IPS-18a (cell line): Measurements from ENCODE around the gene MUCL3.
"Not testable (repeated sequence)": the region's sequence is repeated elsewhere in the genome, so short reads cannot be mapped to it uniquely, and the experiment has no call there.

ENCODE experiments used
- H3K27ac ChIP-seq: one replicate; pipeline ENCODE4 v1.5.1; 2013; ENCODE audit warnings: low read length
- H3K27me3 ChIP-seq: one replicate; pipeline ENCODE4 v1.6.1; 2013; ENCODE audit warnings: mild to moderate bottlenecking, low read length; ENCODE audit not compliant: control insufficient read depth, insufficient read depth
- H3K36me3 ChIP-seq: one replicate; pipeline ENCODE4 v1.6.1; 2013; ENCODE audit warnings: low read depth, low read length; ENCODE audit not compliant: control insufficient read depth
- H3K4me1 ChIP-seq: one replicate; pipeline ENCODE4 v1.6.1; 2013; ENCODE audit warnings: low read depth, low read length; ENCODE audit not compliant: control insufficient read depth
- H3K4me3 ChIP-seq: one replicate; pipeline ENCODE4 v1.5.1; 2013; ENCODE audit warnings: low read length
- H3K9ac ChIP-seq: one replicate; pipeline ENCODE4 v1.6.1; 2013; ENCODE audit warnings: mild to moderate bottlenecking, low read length, moderate library complexity
- H3K9me3 ChIP-seq: one replicate; pipeline ENCODE4 v1.6.1; 2013; ENCODE audit warnings: low read depth, low read length; ENCODE audit not compliant: control insufficient read depth

MUCL3 gene

GRCh38 chr6:30988209-30988825, 47.5 kb downstream of the MUCL3 start:
- Histone ChIP-seq H3K27me3 (no peaks in the 10 kb centered on the region), H3K4me3 (no peak overlapping the region), H3K27ac (no peak overlapping the region), H3K4me1 (no peaks in the 10 kb centered on the region), H3K9ac (no peak overlapping the region), H3K36me3 (no peaks in the 10 kb centered on the region), H3K9me3 (no peaks in the 10 kb centered on the region)

GRCh38 chr6:30990422-30991086, 49.8 kb downstream of the MUCL3 start:
- Histone ChIP-seq H3K9ac (no peak overlapping the region), H3K27ac (no peak overlapping the region), H3K4me1 (no peaks in the 10 kb centered on the region), H3K9me3 (no peaks in the 10 kb centered on the region), H3K4me3 (no peak overlapping the region), H3K27me3 (no peaks in the 10 kb centered on the region), H3K36me3 (no peaks in the 10 kb centered on the region)

- no peaks in the 10 kb centered on the region for H3K27me3 ChIP-seq
- no peaks in the 10 kb centered on the region for H3K36me3 ChIP-seq
- no peak overlapping the region for H3K27ac ChIP-seq
- no peak overlapping the region for H3K9ac ChIP-seq
- H3K9me3 ChIP-seq = no peaks in the 10 kb centered on the region
- H3K4me1 ChIP-seq = no peaks in the 10 kb centered on the region
- H3K4me3 ChIP-seq = no peak overlapping the region
These were observed 51.1 kb downstream of the MUCL3 start for GRCh38 chr6:30991891-30992290.

- Histone ChIP-seq H3K27me3 (no peaks in the 10 kb centered on the region), H3K4me3 (no peak overlapping the region), H3K9me3 (no peaks in the 10 kb centered on the region), H3K4me1 (no peaks in the 10 kb centered on the region), H3K27ac (no peak overlapping the region), H3K9ac (no peak overlapping the region), H3K36me3 (no peaks in the 10 kb centered on the region)
These were observed 56.5 kb downstream of the MUCL3 start for GRCh38 chr6:30997301-30997700.

GRCh38 chr6:30998785-30999184, 58.0 kb downstream of the MUCL3 start:
- no peak overlapping the region for H3K4me3 ChIP-seq
- H3K36me3 ChIP-seq = no peaks in the 10 kb centered on the region
- no peaks in the 10 kb centered on the region for H3K9me3 ChIP-seq
- H3K9ac ChIP-seq = no peak overlapping the region
- no peak overlapping the region for H3K27ac ChIP-seq
- H3K27me3 ChIP-seq = no peaks in the 10 kb centered on the region
- no peaks in the 10 kb centered on the region for H3K4me1 ChIP-seq

GRCh38 chr6:31000067-31000860, 59.5 kb downstream of the MUCL3 start:
- not testable (repeated sequence) for H3K27me3 ChIP-seq, H3K36me3 ChIP-seq, H3K4me3 ChIP-seq, H3K9me3 ChIP-seq, H3K4me1 ChIP-seq, H3K9ac ChIP-seq, H3K27ac ChIP-seq

- no peak overlapping the region for H3K4me3 ChIP-seq
- no peaks in the 10 kb centered on the region for H3K36me3 ChIP-seq
- no peaks in the 10 kb centered on the region for H3K9me3 ChIP-seq
- no peaks in the 10 kb centered on the region for H3K27me3 ChIP-seq
- H3K9ac ChIP-seq = no peak overlapping the region
- no peaks in the 10 kb centered on the region for H3K4me1 ChIP-seq
- no peak overlapping the region for H3K27ac ChIP-seq
These were observed 60.6 kb downstream of the MUCL3 start for GRCh38 chr6:31001281-31001888.

- Histone ChIP-seq H3K4me3 (no peak overlapping the region), H3K27ac (no peak overlapping the region), H3K27me3 (no peaks in the 10 kb centered on the region)
These were observed 61.7 kb downstream of the MUCL3 start for GRCh38 chr6:31002471-31002870.

More at GRCh38 chr6:31002471-31002870, 61.7 kb downstream of the MUCL3 start:
- no peaks in the 10 kb centered on the region for H3K4me1 ChIP-seq
- H3K9me3 ChIP-seq = no peaks in the 10 kb centered on the region
- H3K36me3 ChIP-seq = no peaks in the 10 kb centered on the region
- H3K9ac ChIP-seq = no peak overlapping the region
